ENCODE results near the gene PLA1A.

- no peak for TF ChIP-seq CTCF (conservative IDR thresholded peaks at IDR 0.05; ENCODE audit: low read length)
- no peak for TF ChIP-seq EZH2phosphoT487 (IDR thresholded peaks at IDR 0.05; ENCODE audit: borderline replicate concordance)
These were observed 14.0 kb downstream of the PLA1A start for GRCh38 chr3:119611664-119612063.

Measured in Loucy (cell line).